Measurements from ENCODE around the gene RAPGEF1. TPM values are rescaled to one million over a fixed set of nuclear protein-coding genes. Genes with fewer than 3 reads are reported as not detected.

RAPGEF1 gene
- total RNA-seq, 1 experiment from 2014 or later = 61.5 TPM

- Histone ChIP-seq H3K27ac (ENCODE audit: low read depth, low read length, poor library complexity, severe bottlenecking) (no peak overlapping the region), H3K4me3 (ENCODE audit: low read depth, low read length, poor library complexity, severe bottlenecking) (no peak overlapping the region), H3K4me1 (ENCODE audit: insufficient read depth, low read length, poor library complexity, severe bottlenecking) (peaks cover 59% of the 10 kb centered on the region), H3K27me3 (replicated peaks; ENCODE audit: insufficient read depth, low read depth, low read length, poor library complexity) (no peaks in the 10 kb centered on the region), H3K9me3 (ENCODE audit: low read depth, low read length, poor library complexity, severe bottlenecking) (no peaks in the 10 kb centered on the region), H3K36me3 (ENCODE audit: insufficient read depth, low read length, poor library complexity, severe bottlenecking) (no peaks in the 10 kb centered on the region)
- TF ChIP-seq CTCF (conservative IDR thresholded peaks at IDR 0.05; ENCODE audit: low read depth, low read length) (no peak), EZH2 (IDR thresholded peaks at IDR 0.05; ENCODE audit: borderline replicate concordance, low read depth, low read length, poor library complexity, severe bottlenecking) (no peak)
- intact Hi-C loops (cut with micrococcal nuclease; ENCODE audit: unreplicated experiment) = no loop called here
- no peak for DNase-seq (ENCODE audit: low spot score)
- POLR2A ChIA-PET (ENCODE audit: low non-redundant PET) = interaction anchor here (0.6 kb wide), 1 partner anchor 1112 kb away, joined by 4 read pairs; no protein-coding TSS in a partner anchor
- CTCF ChIA-PET = no interaction called here
- BruUV-seq (replicated peaks) = no TSS peak
Observed at GRCh38 chr9:131704988-131705387, 34.9 kb downstream of the RAPGEF1 start.

GRCh38 chr9:131704141-131704983, 35.5 kb downstream of the RAPGEF1 start:
- Histone ChIP-seq H3K36me3 (ENCODE audit: insufficient read depth, low read length, poor library complexity, severe bottlenecking) (no peaks in the 10 kb centered on the region), H3K27ac (ENCODE audit: low read depth, low read length, poor library complexity, severe bottlenecking) (no peak overlapping the region), H3K9me3 (ENCODE audit: low read depth, low read length, poor library complexity, severe bottlenecking) (no peaks in the 10 kb centered on the region), H3K27me3 (replicated peaks; ENCODE audit: insufficient read depth, low read depth, low read length, poor library complexity) (no peaks in the 10 kb centered on the region), H3K4me3 (ENCODE audit: low read depth, low read length, poor library complexity, severe bottlenecking) (no peak overlapping the region), H3K4me1 (ENCODE audit: insufficient read depth, low read length, poor library complexity, severe bottlenecking) (peaks cover 59% of the 10 kb centered on the region)
- TF ChIP-seq EZH2 (IDR thresholded peaks at IDR 0.05; ENCODE audit: borderline replicate concordance, low read depth, low read length, poor library complexity, severe bottlenecking) (no peak), CTCF (conservative IDR thresholded peaks at IDR 0.05; ENCODE audit: low read depth, low read length) (no peak)
- POLR2A ChIA-PET (ENCODE audit: low non-redundant PET) = no interaction called here
- CTCF ChIA-PET = no interaction called here
- BruUV-seq (replicated peaks) = no TSS peak
- no peak for DNase-seq (ENCODE audit: low spot score)
- intact Hi-C loops (cut with micrococcal nuclease; ENCODE audit: unreplicated experiment) = no loop called here

GRCh38 chr9:131703697-131704096, 36.2 kb downstream of the RAPGEF1 start:
- intact Hi-C loops (cut with micrococcal nuclease; ENCODE audit: unreplicated experiment) = no loop called here
- Histone ChIP-seq H3K4me1 (ENCODE audit: insufficient read depth, low read length, poor library complexity, severe bottlenecking) (peaks cover 59% of the 10 kb centered on the region), H3K9me3 (ENCODE audit: low read depth, low read length, poor library complexity, severe bottlenecking) (no peaks in the 10 kb centered on the region), H3K4me3 (ENCODE audit: low read depth, low read length, poor library complexity, severe bottlenecking) (no peak overlapping the region), H3K36me3 (ENCODE audit: insufficient read depth, low read length, poor library complexity, severe bottlenecking) (no peaks in the 10 kb centered on the region), H3K27me3 (replicated peaks; ENCODE audit: insufficient read depth, low read depth, low read length, poor library complexity) (no peaks in the 10 kb centered on the region), H3K27ac (ENCODE audit: low read depth, low read length, poor library complexity, severe bottlenecking) (no peak overlapping the region)
- POLR2A ChIA-PET (ENCODE audit: low non-redundant PET) = no interaction called here
- no peak for TF ChIP-seq EZH2 (IDR thresholded peaks at IDR 0.05; ENCODE audit: borderline replicate concordance, low read depth, low read length, poor library complexity, severe bottlenecking)
- TF ChIP-seq CTCF (conservative IDR thresholded peaks at IDR 0.05; ENCODE audit: low read depth, low read length) = no peak
- CTCF ChIA-PET = no interaction called here
- no peak for DNase-seq (ENCODE audit: low spot score)
- no TSS peak for BruUV-seq (replicated peaks)

Measured in A673 (cell line).